Left lung (tissue), 10 donors: ENCODE measurements around the gene AGBL1. TPM values are rescaled to one million over a fixed set of nuclear protein-coding genes. Genes with fewer than 3 reads are reported as not detected.

Experiments used
- ATAC-seq: fragments of 200-7000 bp; cut with Tn5 transposase; one replicate; pipeline ENCODE4 v1.9.1; 2020; ENCODE audit warnings: moderate library complexity
- DNase-seq, 4 donors: peaks; one replicate each; pipeline ENCODE4 v3.0.0-alpha.2; 2013 to 2020
- H3K27ac ChIP-seq, 2 donors: fragments of 200-600 bp; sonication (generic) in 1 of 2; one replicate each; pipeline versions ENCODE4 v1.5.0 to v1.8.0; 2020 to 2021
- H3K27me3 ChIP-seq, 2 donors: fragments of 200-600 bp; sonication (generic) in 1 of 2; one replicate each; pipeline versions ENCODE4 v1.5.0 to v1.8.0; 2020 to 2021
- H3K36me3 ChIP-seq, 2 donors: fragments of 200-600 bp; sonication (generic) in 1 of 2; one replicate each; pipeline versions ENCODE4 v1.5.0 to v1.8.0; 2020 to 2021
- H3K4me1 ChIP-seq, 2 donors: fragments of 200-600 bp; one replicate each; pipeline ENCODE4 v1.8.0; 2021
- H3K4me3 ChIP-seq, 2 donors: fragments of 200-600 bp; sonication (generic) in 1 of 2; one replicate each; pipeline versions ENCODE4 v1.5.0 to v1.8.0; 2020 to 2021; ENCODE audit warnings: mild to moderate bottlenecking in 1 of 2
- H3K9me3 ChIP-seq, 2 donors: fragments of 200-600 bp; sonication (generic) in 1 of 2; one replicate each; pipeline versions ENCODE4 v1.5.0 to v1.8.0; 2020 to 2021
- CTCF ChIP-seq, 2 donors: fragments of 200-600 bp; sonication (generic) in 1 of 2; IDR thresholded peaks; one replicate each; pipeline versions ENCODE4 v1.5.0 to v1.8.0; 2021; ENCODE audit warnings: antibody characterized with exemption in 2 of 2
- intact Hi-C, 2 donors: fragments of 100-400 bp; cut with DNase I; formaldehyde crosslinking; loops; one replicate each; pipeline versions ENCODE4 v1.11.2 to v1.14.2; 2022
- polyA plus RNA-seq, 6 donors: library from polyadenylated mRNA; unstranded; fragments of 120-200 nt; gene quantifications; one replicate each; pipeline ENCODE4 v1.2.1, GENCODE V29; 2013; ENCODE audit not compliant: insufficient read length in 6 of 6
- total RNA-seq, 2 donors: library from RNA; stranded (reverse); fragmentation: NEBNext Ultra II Directional; extraction: Animal tissue kit (Norgen Biotek cat#: 25700); gene quantifications; one replicate each; pipeline ENCODE4 v1.2.1, GENCODE V29; 2021
- donor health status: DM: no; HTN: yes; CAD: no.
- donor health status: DM: no; HTN: no; CAD: no.

Gene AGBL1
- total and polyA plus RNA-seq, 8 donors = 0.01 to 3.3 (median 0.11) TPM; not detected in 1

- no peak overlapping the region for H3K4me3 ChIP-seq
- no peak overlapping the region for H3K27ac ChIP-seq
- no peaks in the 10 kb centered on the region for H3K9me3 ChIP-seq
- no peaks in the 10 kb centered on the region for H3K27me3 ChIP-seq
- no peaks in the 10 kb centered on the region for H3K4me1 ChIP-seq
- no peak for TF ChIP-seq CTCF (IDR thresholded peaks at IDR 0.05)
- intact Hi-C loops = no loop called here
- DNase-seq (no peak), ATAC-seq (no peak)
- H3K36me3 ChIP-seq = no peaks in the 10 kb centered on the region
Measured at GRCh38 chr15:86041399-86041798, 38.3 kb upstream of the AGBL1 start.

GRCh38 chr15:86042226-86042625 lies 37.4 kb upstream of the AGBL1 start:
- intact Hi-C loops = no loop called here
- Histone ChIP-seq H3K27me3 (no peaks in the 10 kb centered on the region), H3K4me1 (no peaks in the 10 kb centered on the region), H3K27ac (no peak overlapping the region), H3K36me3 (no peaks in the 10 kb centered on the region), H3K4me3 (no peak overlapping the region), H3K9me3 (no peaks in the 10 kb centered on the region)
- no peak for ATAC-seq
- no peak for TF ChIP-seq CTCF (IDR thresholded peaks at IDR 0.05)
- DNase-seq = no peak

GRCh38 chr15:86044981-86045380 lies 34.7 kb upstream of the AGBL1 start:
- no peaks in the 10 kb centered on the region for H3K4me1 ChIP-seq
- ATAC-seq (no peak), DNase-seq (no peak)
- no peaks in the 10 kb centered on the region for H3K36me3 ChIP-seq
- H3K27me3 ChIP-seq = no peaks in the 10 kb centered on the region
- H3K27ac ChIP-seq = no peak overlapping the region
- intact Hi-C loops = no loop called here
- H3K9me3 ChIP-seq = no peaks in the 10 kb centered on the region
- TF ChIP-seq CTCF (IDR thresholded peaks at IDR 0.05) = no peak
- no peak overlapping the region for H3K4me3 ChIP-seq

- no peak overlapping the region for H3K27ac ChIP-seq
- DNase-seq (no peak), ATAC-seq (no peak)
- no peaks in the 10 kb centered on the region for H3K27me3 ChIP-seq
- no peaks in the 10 kb centered on the region for H3K36me3 ChIP-seq
- no peaks in the 10 kb centered on the region for H3K9me3 ChIP-seq
- intact Hi-C loops = no loop called here
- H3K4me3 ChIP-seq = no peak overlapping the region
- H3K4me1 ChIP-seq = no peaks in the 10 kb centered on the region
- TF ChIP-seq CTCF (IDR thresholded peaks at IDR 0.05) = no peak
Measured at GRCh38 chr15:86054338-86054737, 25.3 kb upstream of the AGBL1 start.

- Histone ChIP-seq H3K9me3 (no peaks in the 10 kb centered on the region), H3K36me3 (no peaks in the 10 kb centered on the region), H3K27ac (no peak overlapping the region), H3K4me1 (no peaks in the 10 kb centered on the region), H3K4me3 (no peak overlapping the region), H3K27me3 (no peaks in the 10 kb centered on the region)
- intact Hi-C loops = no loop called here
- no peak for DNase-seq
- no peak for TF ChIP-seq CTCF (IDR thresholded peaks at IDR 0.05)
- peak; percentile 27 for ATAC-seq
Measured at GRCh38 chr15:86055688-86056087, 24.0 kb upstream of the AGBL1 start.
